SK-N-SH treated with all-trans-retinoic acid at 6 μM for 48 hours (cell line): ENCODE measurements around the gene SLC25A34.

Experiments used
- ATAC-seq: fragments of 200-7000 bp; cut with Tn5 transposase; 3 replicates; pipeline ENCODE4 v1.9.1; 2020; ENCODE audit warnings: mild to moderate bottlenecking, moderate library complexity
- ARNTL ChIP-seq: fragments of 450-650 bp; formaldehyde crosslinking; IDR thresholded peaks from 2 replicates; pipeline ENCODE4 v1.5.0; 2020; ENCODE audit warnings: low read depth, mild to moderate bottlenecking, moderate library complexity, borderline replicate concordance
- BACH2 ChIP-seq: fragments of 250-450 bp; sonication (Bioruptor Pico); IDR thresholded peaks from 2 replicates; pipeline ENCODE4 v1.9.0; 2021; ENCODE audit warnings: mild to moderate bottlenecking, borderline replicate concordance
- CREB5 ChIP-seq: fragments of 250-450 bp; sonication (Bioruptor Pico); IDR thresholded peaks from 2 replicates; pipeline ENCODE4 v1.5.1; 2020; ENCODE audit warnings: low read depth, mild to moderate bottlenecking, moderate library complexity
- CSRNP3 ChIP-seq: fragments of 250-450 bp; sonication (Bioruptor Pico); IDR thresholded peaks from 2 replicates; pipeline ENCODE4 v1.5.1; 2021; ENCODE audit warnings: mild to moderate bottlenecking, moderate library complexity
- ESRRG ChIP-seq: fragments of 250-450 bp; sonication (Bioruptor Pico); IDR thresholded peaks from 2 replicates; pipeline ENCODE4 v1.6.1; 2021; ENCODE audit warnings: mild to moderate bottlenecking
- OSR1 ChIP-seq: fragments of 250-450 bp; sonication (Bioruptor Pico); IDR thresholded peaks from 2 replicates; pipeline ENCODE4 v1.8.0; 2022; ENCODE audit warnings: moderate library complexity, mild to moderate bottlenecking, inconsistent platforms
- PATZ1 ChIP-seq: fragments of 250-450 bp; sonication (Bioruptor Pico); IDR thresholded peaks from 2 replicates; pipeline ENCODE4 v1.8.0; 2020; ENCODE audit warnings: mild to moderate bottlenecking, moderate library complexity, borderline replicate concordance
- PPARA ChIP-seq: fragments of 250-450 bp; sonication (Bioruptor Pico); IDR thresholded peaks from 2 replicates; pipeline ENCODE4 v1.5.0; 2020; ENCODE audit warnings: mild to moderate bottlenecking, borderline replicate concordance
- RARB ChIP-seq: fragments of 250-450 bp; sonication (Bioruptor Pico); IDR thresholded peaks from 2 replicates; pipeline ENCODE4 v1.8.0; 2021; ENCODE audit warnings: mild to moderate bottlenecking, moderate library complexity
- TCF4 ChIP-seq: fragments of 250-450 bp; sonication (Bioruptor Pico); IDR thresholded peaks from 2 replicates; pipeline ENCODE4 v1.8.0; 2021; ENCODE audit warnings: mild to moderate bottlenecking, moderate library complexity, borderline replicate concordance
- TOX ChIP-seq: fragments of 250-450 bp; sonication (Bioruptor Pico); IDR thresholded peaks from 2 replicates; pipeline ENCODE4 v1.8.0; 2021; ENCODE audit warnings: mild to moderate bottlenecking, moderate library complexity, borderline replicate concordance
- TSHZ2 ChIP-seq: fragments of 250-450 bp; sonication (Bioruptor Pico); IDR thresholded peaks from 2 replicates; pipeline ENCODE4 v1.5.0; 2020; ENCODE audit warnings: mild to moderate bottlenecking, moderate library complexity
- ZFP3 ChIP-seq: fragments of 250-450 bp; sonication (Bioruptor Pico); IDR thresholded peaks from 2 replicates; pipeline ENCODE4 v1.5.0; 2020; ENCODE audit warnings: mild to moderate bottlenecking, moderate library complexity
- ZFP30 ChIP-seq: fragments of 450-650 bp; formaldehyde crosslinking; IDR thresholded peaks from 2 replicates; pipeline ENCODE4 v1.5.0; 2022; ENCODE audit warnings: mild to moderate bottlenecking, moderate library complexity
- ZNF565 ChIP-seq: fragments of 450-650 bp; formaldehyde crosslinking; conservative IDR thresholded peaks from 2 replicates; pipeline ENCODE4 v1.5.0; 2020; ENCODE audit warnings: low read depth, mild to moderate bottlenecking, moderate library complexity
- ZNF8 ChIP-seq: fragments of 450-650 bp; formaldehyde crosslinking; IDR thresholded peaks from 2 replicates; pipeline ENCODE4 v1.5.0; 2020; ENCODE audit warnings: mild to moderate bottlenecking, moderate library complexity

Gene SLC25A34

GRCh38 chr1:15737324-15738319 is 1.6 kb downstream of the SLC25A34 start:
- ATAC-seq, result no peak
- TF ChIP-seq TSHZ2 (CRISPR knock-in tag), result no peak
- TF ChIP-seq BACH2 (CRISPR knock-in tag), result no peak
- no peak for TF ChIP-seq CREB5 (CRISPR knock-in tag)
- no peak for TF ChIP-seq PPARA (CRISPR knock-in tag)
- no peak for TF ChIP-seq ZFP3 (CRISPR knock-in tag)
- TF ChIP-seq RARB (CRISPR knock-in tag), result no peak
- no peak for TF ChIP-seq ZNF565
- TF ChIP-seq TOX, result no peak
- TF ChIP-seq ZFP30 (CRISPR knock-in tag), result no peak

- TF ChIP-seq ZFP30 (CRISPR knock-in tag) (no peak), TSHZ2 (CRISPR knock-in tag) (no peak), OSR1 (no peak), TCF4 (peak; percentile 75; the same call in 1 of the 2 replicates)
- ATAC-seq, result no peak; the same call in 2 of the 3 replicates
These were observed 2.5 kb downstream of the SLC25A34 start for GRCh38 chr1:15738416-15739113.

- TF ChIP-seq ARNTL (CRISPR knock-in tag), result no peak
- no peak for TF ChIP-seq ESRRG (CRISPR knock-in tag)
- no peak for TF ChIP-seq CREB5 (CRISPR knock-in tag)
- TF ChIP-seq CSRNP3 (CRISPR knock-in tag), result no peak
- no peak for TF ChIP-seq TCF4
- no peak for TF ChIP-seq PATZ1 (CRISPR knock-in tag)
- no peak for TF ChIP-seq BACH2 (CRISPR knock-in tag)
- TF ChIP-seq ZNF8 (CRISPR knock-in tag), result no peak
- no peak for TF ChIP-seq ZFP3 (CRISPR knock-in tag)
- TF ChIP-seq ZNF565, result no peak
- ATAC-seq, result no peak
These were observed 3.2 kb downstream of the SLC25A34 start for GRCh38 chr1:15739259-15739658.
